Measurements from ENCODE around the gene ALOX5.

- TF ChIP-seq CTCF (IDR thresholded peaks at IDR 0.05) (no peak), POLR2AphosphoS5 (IDR thresholded peaks at IDR 0.05) (no peak), POLR2A (IDR thresholded peaks at IDR 0.05) (no peak), EP300 (IDR thresholded peaks at IDR 0.05; ENCODE audit: low read depth) (no peak)
Measured at GRCh38 chr10:45439873-45440272, 65.9 kb downstream of the ALOX5 start.

Measured in transverse colon (tissue), 4 donors.